GM18517 (cell line): ENCODE results near the gene SLC43A3.

ENCODE experiments used
- ATAC-seq: cut with Tn5 transposase; IDR thresholded peaks from one replicate; pipeline ENCODE4 v1.9.1; 2021; ENCODE audit warnings: mild to moderate bottlenecking, moderate library complexity; ENCODE audit not compliant: unreplicated experiment

SLC43A3 gene

DNA sequence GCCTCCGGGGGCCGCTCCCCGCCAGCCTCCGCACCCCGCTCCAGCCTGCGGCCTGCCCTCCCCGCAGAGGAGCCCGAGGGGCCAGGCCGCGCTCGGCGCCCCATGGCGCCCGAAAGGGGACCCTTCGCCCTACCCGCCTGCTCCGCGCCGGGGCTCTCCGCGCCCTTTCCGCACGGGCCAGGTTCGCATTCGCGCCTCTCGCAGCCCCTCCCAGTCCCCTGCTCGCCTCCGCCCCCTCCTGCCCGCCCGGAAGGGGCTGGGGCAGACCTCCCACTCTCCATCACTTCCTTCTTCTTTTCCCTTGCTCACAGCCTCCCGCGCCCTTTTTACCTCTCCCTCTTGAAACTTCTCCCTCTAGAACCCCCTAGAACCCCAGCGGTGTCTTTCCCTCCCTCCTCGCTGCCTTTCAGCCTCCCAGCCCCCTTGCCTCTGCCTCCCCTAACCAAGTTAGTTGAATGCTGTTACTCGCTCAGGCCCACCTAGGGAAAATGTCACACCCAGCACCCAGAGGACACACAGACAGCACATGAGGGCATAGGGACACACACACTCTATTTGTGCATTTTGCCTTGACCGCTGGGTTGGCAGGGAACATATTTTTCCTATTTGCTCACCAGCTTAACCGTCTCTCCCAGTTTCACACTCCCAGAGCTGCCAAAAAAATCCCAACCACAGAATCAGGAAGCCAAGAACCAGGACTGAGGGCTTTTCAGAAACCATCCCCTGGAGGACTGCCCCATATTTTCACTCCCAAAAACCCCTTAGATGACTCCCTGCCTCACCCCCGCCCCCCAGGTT is at the start of gene SLC43A3:
TSS of gene SLC43A3 (minus strand) at position 193 of the 798 bp plus-strand sequence. CDS start 949 bp downstream, outside the sequence.
- ATAC-seq, result peak; percentile 48

DNA sequence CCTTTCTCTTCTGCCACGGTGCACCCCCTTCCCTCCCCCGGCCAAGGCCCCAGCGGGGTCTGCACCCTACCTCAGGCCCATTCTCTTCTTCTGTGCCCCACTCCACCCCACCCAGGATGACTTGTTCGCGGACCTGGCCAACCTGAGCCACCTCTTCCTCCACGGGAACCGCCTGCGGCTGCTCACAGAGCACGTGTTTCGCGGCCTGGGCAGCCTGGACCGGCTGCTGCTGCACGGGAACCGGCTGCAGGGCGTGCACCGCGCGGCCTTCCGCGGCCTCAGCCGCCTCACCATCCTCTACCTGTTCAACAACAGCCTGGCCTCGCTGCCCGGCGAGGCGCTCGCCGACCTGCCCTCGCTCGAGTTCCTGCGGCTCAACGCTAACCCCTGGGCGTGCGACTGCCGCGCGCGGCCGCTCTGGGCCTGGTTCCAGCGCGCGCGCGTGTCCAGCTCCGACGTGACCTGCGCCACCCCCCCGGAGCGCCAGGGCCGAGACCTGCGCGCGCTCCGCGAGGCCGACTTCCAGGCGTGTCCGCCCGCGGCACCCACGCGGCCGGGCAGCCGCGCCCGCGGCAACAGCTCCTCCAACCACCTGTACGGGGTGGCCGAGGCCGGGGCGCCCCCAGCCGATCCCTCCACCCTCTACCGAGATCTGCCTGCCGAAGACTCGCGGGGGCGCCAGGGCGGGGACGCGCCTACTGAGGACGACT is 49.3 kb upstream of the SLC43A3 start:
- ATAC-seq, result no peak

GRCh38 chr11:57475671-57476046 is 48.7 kb upstream of the SLC43A3 start:
- ATAC-seq, result no peak

GRCh38 chr11:57475191-57475590 is 48.3 kb upstream of the SLC43A3 start:
- no peak for ATAC-seq

DNA sequence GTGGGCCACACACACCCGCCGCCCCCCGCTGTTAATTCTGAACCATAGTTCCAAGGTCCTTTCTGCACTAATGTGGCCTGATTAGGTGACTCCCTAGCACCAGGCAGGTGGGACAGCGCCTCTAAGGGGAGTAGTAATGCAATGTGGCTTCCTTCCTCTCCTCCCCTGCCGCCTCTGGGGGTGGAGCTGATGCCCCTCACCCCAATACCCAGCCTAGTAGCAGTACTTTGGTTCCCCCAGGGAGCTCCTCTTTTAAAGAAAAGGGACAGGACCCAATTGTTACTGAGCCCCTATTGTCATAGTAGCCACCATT is 47.8 kb upstream of the SLC43A3 start:
- no peak for ATAC-seq

GRCh38 chr11:57474017-57474802 is 47.3 kb upstream of the SLC43A3 start:
- no peak for ATAC-seq

DNA sequence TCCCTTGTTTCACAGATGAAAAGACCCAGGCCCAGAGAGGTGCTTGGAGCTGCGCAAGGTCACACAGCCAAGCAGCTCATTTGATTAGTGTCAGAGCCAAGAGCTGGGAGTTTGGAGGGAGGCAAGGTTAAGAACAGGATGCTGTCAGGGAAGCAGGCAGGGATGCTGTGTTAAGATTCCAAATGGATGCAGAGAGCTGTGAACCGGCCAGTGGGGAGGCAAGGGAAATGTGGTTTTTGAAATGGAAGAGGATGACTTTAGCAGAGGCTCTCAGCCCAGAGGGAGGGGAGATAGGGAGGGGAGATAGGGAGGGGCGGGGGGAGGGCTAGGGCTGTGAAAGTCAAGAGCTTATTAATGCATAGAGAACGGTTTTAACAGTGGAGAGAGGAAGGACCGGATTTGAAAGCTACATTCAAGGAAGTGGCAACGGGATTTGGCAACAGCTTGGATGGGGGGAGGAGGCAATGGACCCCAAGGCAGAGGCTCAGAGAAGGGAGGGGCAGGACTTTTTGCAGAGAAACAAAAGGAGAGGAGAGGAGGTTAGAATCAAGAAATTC is 46.4 kb upstream of the SLC43A3 start:
- ATAC-seq, result no peak

DNA sequence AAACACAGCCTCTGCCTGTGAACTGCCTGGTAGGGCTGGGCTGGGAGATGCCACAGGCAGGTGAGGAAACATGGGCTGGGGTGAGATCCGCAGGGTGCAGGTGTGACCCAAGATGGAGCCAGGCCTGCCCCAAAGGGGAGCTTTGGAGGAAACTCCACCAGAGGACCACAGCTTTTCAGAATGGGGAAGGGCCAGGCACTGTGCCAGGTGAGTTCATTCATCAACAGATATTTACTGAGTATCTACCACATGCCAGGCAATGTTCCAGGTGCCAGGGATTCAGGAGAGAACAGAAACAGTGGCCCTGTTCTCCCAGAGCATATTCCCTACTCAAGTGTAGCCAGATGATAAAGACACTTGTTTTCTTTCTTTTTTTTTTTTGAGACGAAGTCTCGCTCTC is 44.6 kb upstream of the SLC43A3 start:
- ATAC-seq, result no peak

DNA sequence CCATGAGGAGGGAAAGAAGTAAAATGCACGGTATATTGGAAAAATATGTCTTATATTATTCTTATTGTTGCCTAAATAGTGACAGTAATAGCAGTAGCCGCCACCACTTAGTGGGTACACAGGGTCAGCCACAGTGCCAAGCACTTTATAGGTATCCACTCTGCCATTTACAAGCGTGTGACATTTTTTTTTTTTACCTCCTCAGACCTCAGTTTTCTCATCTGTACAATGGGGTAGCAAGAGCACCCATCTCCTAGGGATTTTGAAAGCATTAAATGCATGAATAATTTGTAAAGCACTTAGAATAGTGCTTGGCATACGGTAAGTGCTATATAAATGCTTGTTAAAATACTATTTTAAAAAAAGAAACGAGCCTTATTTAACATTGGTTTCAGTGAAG is 42.3 kb upstream of the SLC43A3 start:
- no peak for ATAC-seq

- ATAC-seq, result no peak
Observed at GRCh38 chr11:57468276-57468675, 41.4 kb upstream of the SLC43A3 start.

DNA sequence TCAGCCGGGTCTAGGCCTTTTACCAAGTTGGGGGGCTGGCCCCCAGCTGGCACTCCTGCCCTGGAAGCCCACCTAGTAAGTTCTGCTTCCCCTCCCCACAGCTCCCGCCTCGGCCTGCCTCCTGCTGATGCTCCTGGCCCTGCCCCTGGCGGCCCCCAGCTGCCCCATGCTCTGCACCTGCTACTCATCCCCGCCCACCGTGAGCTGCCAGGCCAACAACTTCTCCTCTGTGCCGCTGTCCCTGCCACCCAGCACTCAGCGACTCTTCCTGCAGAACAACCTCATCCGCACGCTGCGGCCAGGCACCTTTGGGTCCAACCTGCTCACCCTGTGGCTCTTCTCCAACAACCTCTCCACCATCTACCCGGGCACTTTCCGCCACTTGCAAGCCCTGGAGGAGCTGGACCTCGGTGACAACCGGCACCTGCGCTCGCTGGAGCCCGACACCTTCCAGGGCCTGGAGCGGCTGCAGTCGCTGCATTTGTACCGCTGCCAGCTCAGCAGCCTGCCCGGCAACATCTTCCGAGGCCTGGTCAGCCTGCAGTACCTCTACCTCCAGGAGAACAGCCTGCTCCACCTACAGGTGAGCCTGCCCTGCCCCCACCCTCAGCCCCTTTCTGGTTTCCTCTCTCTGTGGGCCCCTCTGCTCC is 40.7 kb upstream of the SLC43A3 start:
- ATAC-seq, result no peak

GRCh38 chr11:57466680-57467079 is 39.8 kb upstream of the SLC43A3 start:
- no peak for ATAC-seq

- ATAC-seq, result no peak
Observed at GRCh38 chr11:57464539-57465181, 37.7 kb upstream of the SLC43A3 start.

DNA sequence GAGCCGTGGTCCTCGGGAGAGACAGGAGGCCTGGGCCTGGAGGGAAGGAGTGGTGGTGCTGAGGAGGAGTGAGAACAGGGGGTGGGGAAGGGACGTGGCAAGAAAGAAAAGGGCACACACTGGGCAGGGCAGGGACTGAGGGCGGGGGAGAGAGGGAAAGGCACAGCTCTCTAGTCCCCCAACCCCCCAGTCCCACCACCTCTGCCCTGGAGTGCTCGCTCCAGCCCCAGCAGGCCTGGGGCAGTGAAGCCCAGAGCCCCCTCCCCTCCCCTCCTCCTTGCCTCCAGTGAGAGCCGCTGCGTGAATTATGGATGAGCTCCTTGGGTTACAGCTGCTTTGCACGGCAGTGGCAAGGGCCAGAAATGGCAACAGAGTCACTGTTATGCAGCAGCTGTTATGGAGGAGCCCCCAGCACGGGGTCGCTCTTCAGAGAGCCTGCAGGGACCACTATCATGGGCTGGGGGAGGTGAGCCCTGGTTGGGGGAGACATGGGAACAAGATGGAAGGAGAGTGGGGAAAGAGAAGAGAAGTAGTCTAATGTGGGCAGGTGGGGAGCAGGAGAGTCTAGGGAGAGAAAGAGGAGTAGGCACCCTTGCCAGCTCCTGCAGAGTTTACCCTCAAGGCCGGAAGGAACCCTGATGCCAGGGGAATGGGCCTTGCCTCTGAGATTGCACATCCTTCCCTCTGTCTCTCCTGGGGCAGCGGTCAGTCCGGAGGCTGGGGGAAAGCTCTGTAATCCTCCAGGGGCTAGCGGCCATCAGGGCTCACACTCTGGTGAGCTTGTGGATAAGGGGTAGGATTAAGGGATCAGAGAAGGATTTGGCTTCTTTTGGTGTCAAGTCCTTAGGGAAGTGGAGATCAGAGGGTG is 37.0 kb upstream of the SLC43A3 start:
- ATAC-seq, result no peak

DNA sequence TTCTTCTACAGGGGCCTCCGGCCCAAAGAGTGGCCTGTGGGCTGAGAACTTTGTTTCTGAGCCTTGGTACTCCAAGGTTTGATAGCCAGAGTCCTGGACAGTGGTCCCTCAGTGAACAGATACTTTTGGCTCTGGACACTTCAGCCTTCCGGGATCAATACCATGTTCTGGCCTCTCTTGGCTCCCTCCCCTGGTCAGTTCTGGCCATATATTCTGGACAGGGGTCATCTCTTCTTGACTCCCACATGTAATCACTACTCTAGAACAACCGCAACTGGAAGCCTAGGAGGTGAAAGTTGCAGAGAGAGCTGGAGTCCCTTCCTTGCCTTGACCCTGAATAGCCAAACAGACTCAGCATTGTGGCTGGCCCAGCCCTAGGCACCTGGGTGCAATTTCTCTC is 35.7 kb upstream of the SLC43A3 start:
- ATAC-seq, result no peak

GRCh38 chr11:57461841-57462489 is 35.0 kb upstream of the SLC43A3 start:
- no peak for ATAC-seq

DNA sequence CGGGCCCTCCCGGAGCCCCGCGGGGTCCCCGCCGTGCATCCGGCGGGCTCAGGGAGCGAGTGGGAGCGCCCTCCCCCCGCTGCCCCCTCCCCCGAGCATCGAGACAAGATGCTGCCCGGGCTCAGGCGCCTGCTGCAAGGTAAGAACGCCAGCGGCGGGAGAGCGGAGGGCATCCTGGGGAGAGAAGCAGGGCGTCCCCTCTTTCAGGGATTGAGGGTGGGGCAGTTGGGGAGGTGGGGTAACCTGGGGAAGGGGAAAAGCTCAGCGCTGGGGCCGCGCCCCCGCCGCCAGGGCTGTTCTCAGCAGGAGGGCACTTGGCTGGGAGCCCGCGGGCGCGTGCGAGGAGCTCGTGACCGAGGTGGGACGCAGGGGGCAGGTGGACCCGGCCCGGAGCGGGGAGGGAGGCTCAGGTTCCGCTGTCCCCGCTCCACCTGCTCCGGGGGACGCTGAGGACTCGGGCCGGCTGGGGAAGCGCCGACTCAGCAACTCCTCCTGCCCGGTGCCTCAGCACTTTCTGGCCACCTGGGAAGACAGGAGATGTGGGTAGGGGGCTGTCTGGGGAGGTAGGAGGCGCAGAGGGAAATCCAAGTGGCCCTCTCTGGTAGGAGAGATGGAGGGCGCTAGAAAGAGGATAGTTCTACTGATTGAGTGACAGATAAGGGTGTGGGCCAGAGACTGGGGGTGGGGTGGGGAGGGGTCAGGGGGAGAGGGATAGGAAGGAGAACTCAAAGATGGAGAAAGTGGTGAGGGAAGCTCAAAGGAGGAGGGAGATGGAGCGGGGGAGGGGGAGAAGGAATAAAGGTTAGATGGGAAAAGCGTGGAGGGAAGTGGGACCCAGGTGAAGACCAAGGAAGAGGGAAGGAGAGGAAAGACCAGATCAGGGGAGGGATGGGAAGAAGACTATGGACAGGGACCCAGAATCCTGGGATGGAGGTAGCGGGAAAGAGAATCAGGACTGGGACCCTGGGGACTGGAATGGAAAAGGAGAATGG is 34.1 kb upstream of the SLC43A3 start:
- no peak for ATAC-seq
